NCI-H2227 treated with DMSO at 0.1 percent for 48 hours (cell line): Measurements from ENCODE around the gene TCEANC.

Experiments used
- DNase-seq: peaks from one replicate; lab custom pipeline; 2025; lab: John Stamatoyannopoulos, UW

TCEANC gene

GRCh38 chrX:13692771-13693231 is 39.9 kb downstream of the TCEANC start:
- no peak for DNase-seq

GRCh38 chrX:13693341-13693961 is 40.5 kb downstream of the TCEANC start:
- DNase-seq, result no peak

GRCh38 chrX:13694359-13694758 is 41.4 kb downstream of the TCEANC start:
- DNase-seq, result no peak

GRCh38 chrX:13694983-13695382 is 42.0 kb downstream of the TCEANC start:
- DNase-seq, result no peak

- DNase-seq, result no peak
Measured at GRCh38 chrX:13695601-13696115, 42.7 kb downstream of the TCEANC start.

GRCh38 chrX:13697455-13697854 is 44.5 kb downstream of the TCEANC start:
- DNase-seq, result no peak

- DNase-seq, result no peak
Measured at GRCh38 chrX:13697976-13698375, 45.0 kb downstream of the TCEANC start.

GRCh38 chrX:13698432-13698831 is 45.5 kb downstream of the TCEANC start:
- no peak for DNase-seq

GRCh38 chrX:13699183-13699826 is 46.4 kb downstream of the TCEANC start:
- no peak for DNase-seq

GRCh38 chrX:13700380-13700779 is 47.4 kb downstream of the TCEANC start:
- DNase-seq, result no peak

GRCh38 chrX:13702111-13702789 is 49.3 kb downstream of the TCEANC start:
- no peak for DNase-seq

GRCh38 chrX:13703135-13703534 is 50.2 kb downstream of the TCEANC start:
- no peak for DNase-seq

GRCh38 chrX:13703589-13703988 is 50.6 kb downstream of the TCEANC start:
- no peak for DNase-seq

GRCh38 chrX:13711141-13711540 is 58.2 kb downstream of the TCEANC start:
- no peak for DNase-seq
